Measurements from ENCODE around the gene GPR52.
"Not testable (repeated sequence)": the region's sequence is repeated elsewhere in the genome, so short reads cannot be mapped to it uniquely, and the experiment has no call there.

GPR52 gene

GRCh38 chr1:174447866-174448530 lies at the start of gene GPR52:
TSS of gene GPR52 (plus strand) at chr1:174447964. CDS start at chr1:174448112, 148 bp downstream.
- DNase-seq: no peak

- no peak for DNase-seq
These were observed 49.5 kb upstream of the GPR52 start for GRCh38 chr1:174398246-174398645.

- DNase-seq: peak in 1 of 3 experiments; percentile 41
These were observed 48.6 kb upstream of the GPR52 start for GRCh38 chr1:174399211-174399610.

GRCh38 chr1:174401075-174401474 lies 46.7 kb upstream of the GPR52 start:
- no peak for DNase-seq

- DNase-seq: peak in 1 of 3 experiments; percentile 65
These were observed 42.5 kb upstream of the GPR52 start for GRCh38 chr1:174405219-174405618.

- no peak for DNase-seq
These were observed 41.3 kb upstream of the GPR52 start for GRCh38 chr1:174406421-174406820.

- DNase-seq: peak in 1 of 3 experiments; percentile 68
These were observed 40.1 kb upstream of the GPR52 start for GRCh38 chr1:174407665-174408064.

GRCh38 chr1:174408146-174408545 lies 39.6 kb upstream of the GPR52 start:
- no peak for DNase-seq

GRCh38 chr1:174409801-174410200 lies 38.0 kb upstream of the GPR52 start:
- DNase-seq: not testable (repeated sequence)

GRCh38 chr1:174413632-174414031 lies 34.1 kb upstream of the GPR52 start:
- no peak for DNase-seq

- no peak for DNase-seq
These were observed 33.6 kb upstream of the GPR52 start for GRCh38 chr1:174414203-174414602.

- no peak for DNase-seq
These were observed 32.3 kb upstream of the GPR52 start for GRCh38 chr1:174415506-174415905.

- no peak for DNase-seq
These were observed 29.8 kb upstream of the GPR52 start for GRCh38 chr1:174417921-174418320.

- no peak for DNase-seq
These were observed 22.6 kb upstream of the GPR52 start for GRCh38 chr1:174425121-174425520.

- DNase-seq: peak in 1 of 3 experiments; percentile 12
These were observed 21.6 kb upstream of the GPR52 start for GRCh38 chr1:174426153-174426552.

GRCh38 chr1:174428033-174428432 lies 19.7 kb upstream of the GPR52 start:
- DNase-seq: no peak

- DNase-seq: no peak
These were observed 19.0 kb upstream of the GPR52 start for GRCh38 chr1:174428739-174429138.

GRCh38 chr1:174433451-174433850 lies 14.3 kb upstream of the GPR52 start:
- no peak for DNase-seq

- DNase-seq: no peak
These were observed 2.4 kb upstream of the GPR52 start for GRCh38 chr1:174445351-174445750.

- peak in 2 of 3 experiments; percentile 48 to 79 for DNase-seq
These were observed 1.9 kb upstream of the GPR52 start for GRCh38 chr1:174445817-174446216.

GRCh38 chr1:174448531-174448883 lies 743 bp downstream of the GPR52 start:
- peak in 1 of 3 experiments; percentile 25 for DNase-seq

GRCh38 chr1:174448974-174449373 lies 1.2 kb downstream of the GPR52 start:
- no peak for DNase-seq

- no peak for DNase-seq
These were observed 3.6 kb downstream of the GPR52 start for GRCh38 chr1:174451408-174451807.

GRCh38 chr1:174465855-174466254 lies 18.1 kb downstream of the GPR52 start:
- DNase-seq: no peak

- no peak for DNase-seq
These were observed 18.8 kb downstream of the GPR52 start for GRCh38 chr1:174466607-174467006.
